Trophoblast cell (in vitro differentiated cells and primary cell): ENCODE results near the gene BCL2L13.

ENCODE experiments used
- DNase-seq, 2 donors: peaks; one replicate each; pipeline ENCODE4 v3.0.0-alpha.2; 2016
- H2AFZ ChIP-seq: 2 replicates; pipeline ENCODE4 v1.6.1; 2013; ENCODE audit warnings: low read length, moderate library complexity, mild to moderate bottlenecking; ENCODE audit not compliant: insufficient read depth, poor library complexity
- H2AK5ac ChIP-seq: 2 replicates; pipeline ENCODE4 v1.6.1; 2013; ENCODE audit warnings: mild to moderate bottlenecking, low read length
- H2BK120ac ChIP-seq: 2 replicates; pipeline ENCODE4 v1.6.1; 2013; ENCODE audit warnings: low read length, mild to moderate bottlenecking, moderate library complexity; ENCODE audit not compliant: insufficient read depth, poor library complexity
- H2BK12ac ChIP-seq: 2 replicates; pipeline ENCODE4 v1.6.1; 2013; ENCODE audit warnings: mild to moderate bottlenecking, low read length, moderate library complexity
- H2BK5ac ChIP-seq: 2 replicates; pipeline ENCODE4 v1.6.1; 2013; ENCODE audit warnings: low read length, low read depth, moderate library complexity, mild to moderate bottlenecking; ENCODE audit not compliant: poor library complexity
- H3K14ac ChIP-seq: 2 replicates; pipeline ENCODE4 v1.6.1; 2013; ENCODE audit warnings: mild to moderate bottlenecking, low read length
- H3K18ac ChIP-seq: 2 replicates; pipeline ENCODE4 v1.6.1; 2013; ENCODE audit warnings: mild to moderate bottlenecking, low read length
- H3K23ac ChIP-seq: 2 replicates; pipeline ENCODE4 v1.6.1; 2013; ENCODE audit warnings: low read length
- H3K27ac ChIP-seq: 2 replicates; pipeline ENCODE4 v1.5.1; 2013; ENCODE audit warnings: low read depth, mild to moderate bottlenecking, inconsistent platforms, low read length, moderate library complexity
- H3K27me3 ChIP-seq: 2 replicates; pipeline ENCODE4 v1.6.1; 2013; ENCODE audit warnings: inconsistent platforms, mild to moderate bottlenecking, low read length, moderate library complexity; ENCODE audit not compliant: insufficient read depth
- H3K36me3 ChIP-seq, 2 experiments: 1 replicate in 1 of 2; 2 replicates in 1 of 2; pipeline ENCODE4 v1.6.1; 2013; ENCODE audit warnings: low read length in 2 of 2, mild to moderate bottlenecking in 2 of 2, moderate library complexity in 1 of 2; ENCODE audit not compliant: insufficient read depth in 2 of 2, control insufficient read depth in 1 of 2
- H3K4ac ChIP-seq: 2 replicates; pipeline ENCODE4 v1.6.1; 2013; ENCODE audit warnings: low read depth, mild to moderate bottlenecking, low read length, moderate library complexity
- H3K4me1 ChIP-seq, 2 experiments: 1 replicate in 1 of 2; 2 replicates in 1 of 2; pipeline ENCODE4 v1.6.1; 2013; ENCODE audit warnings: low read length in 2 of 2, mild to moderate bottlenecking in 2 of 2, moderate library complexity in 1 of 2; ENCODE audit not compliant: insufficient read depth in 2 of 2, control insufficient read depth in 1 of 2
- H3K4me2 ChIP-seq: 2 replicates; pipeline ENCODE4 v1.6.1; 2013; ENCODE audit warnings: inconsistent platforms, mild to moderate bottlenecking, low read length, moderate library complexity
- H3K4me3 ChIP-seq: 2 replicates; pipeline ENCODE4 v1.5.1; 2013; ENCODE audit warnings: mild to moderate bottlenecking, low read depth, low read length, inconsistent platforms
- H3K79me1 ChIP-seq: one replicate; pipeline ENCODE4 v1.6.1; 2013; ENCODE audit warnings: low read length
- H3K79me2 ChIP-seq: 2 replicates; pipeline ENCODE4 v1.6.1; 2013; ENCODE audit warnings: low read length, mild to moderate bottlenecking; ENCODE audit not compliant: control insufficient read depth, insufficient read depth, poor library complexity
- H3K9ac ChIP-seq: 2 replicates; pipeline ENCODE4 v1.6.1; 2013; ENCODE audit warnings: mild to moderate bottlenecking, low read length
- H3K9me3 ChIP-seq: 2 replicates; pipeline ENCODE4 v1.6.1; 2013; ENCODE audit warnings: low read depth, mild to moderate bottlenecking, control low read depth, inconsistent platforms, low read length; ENCODE audit not compliant: insufficient read depth
- H4K12ac ChIP-seq: 2 replicates; pipeline ENCODE4 v1.6.1; 2013; ENCODE audit warnings: low read depth, mild to moderate bottlenecking, low read length, moderate library complexity
- H4K8ac ChIP-seq: 2 replicates; pipeline ENCODE4 v1.6.1; 2013; ENCODE audit warnings: low read depth, mild to moderate bottlenecking, low read length, moderate library complexity
- H4K91ac ChIP-seq: one replicate; pipeline ENCODE4 v1.6.1; 2013; ENCODE audit warnings: low read depth, mild to moderate bottlenecking, low read length, moderate library complexity
- WGBS: extraction: QIAGEN DNeasy Blood & Tissue Kit; methylation state at CpG from one replicate; pipeline ENCODE4 v1.1.7; 2013; ENCODE audit warnings: missing lambda C conversion rate; ENCODE audit not compliant: insufficient read length, insufficient coverage; ENCODE audit errors: extremely low coverage; 5-methylcytosine and 5-hydroxymethylcytosine counted together

Gene BCL2L13

GRCh38 chr22:17684245-17684644 lies 45.7 kb downstream of the BCL2L13 start:
- Histone ChIP-seq H3K4me3 (no peak overlapping the region), H3K9me3 (peaks cover 2% of the 10 kb centered on the region), H2AFZ (no peak overlapping the region), H3K18ac (no peak overlapping the region), H2BK5ac (no peak overlapping the region), H4K12ac (no peak overlapping the region), H3K27ac (no peak overlapping the region), H3K23ac (no peak overlapping the region), H3K4ac (no peak overlapping the region), H3K4me2 (no peak overlapping the region), H3K4me1 (peaks cover 0 to 2% of the 10 kb centered on the region in 2 experiments), H3K79me1 (no peaks in the 10 kb centered on the region), H4K8ac (no peak overlapping the region), H3K79me2 (no peaks in the 10 kb centered on the region), H3K36me3 (peaks cover 7 to 8% of the 10 kb centered on the region in 2 experiments), H4K91ac (no peak overlapping the region), H3K14ac (no peak overlapping the region), H2BK120ac (no peak overlapping the region), H2BK12ac (no peak overlapping the region), H3K9ac (no peak overlapping the region), H3K27me3 (no peaks in the 10 kb centered on the region), H2AK5ac (no peak overlapping the region)
- no CpG with 5 or more reads among the region's 3 CpGs for WGBS
- no peak for DNase-seq

GRCh38 chr22:17692841-17693240 lies 54.3 kb downstream of the BCL2L13 start:
- H3K27me3 ChIP-seq = no peaks in the 10 kb centered on the region
- H2BK5ac ChIP-seq = no peak overlapping the region
- H4K8ac ChIP-seq = no peak overlapping the region
- peak; percentile 42 to 76 for DNase-seq
- no peak overlapping the region for H3K4ac ChIP-seq
- H4K12ac ChIP-seq = no peak overlapping the region
- no peaks in the 10 kb centered on the region for H3K79me2 ChIP-seq
- no peaks in the 10 kb centered on the region for H3K9me3 ChIP-seq
- H2BK12ac ChIP-seq = no peak overlapping the region
- no peak overlapping the region for H4K91ac ChIP-seq
- H3K9ac ChIP-seq = no peak overlapping the region
- H3K4me2 ChIP-seq = no peak overlapping the region
- H3K14ac ChIP-seq = no peak overlapping the region
- no CpG with 5 or more reads among the region's 4 CpGs for WGBS
- H3K4me1 ChIP-seq = no peaks in the 10 kb centered on the region
- H3K79me1 ChIP-seq = no peaks in the 10 kb centered on the region
- H3K27ac ChIP-seq = no peak overlapping the region
- no peak overlapping the region for H3K18ac ChIP-seq
- peaks cover 2% of the 10 kb centered on the region in 2 experiments for H3K36me3 ChIP-seq
- H3K4me3 ChIP-seq = no peak overlapping the region
- no peak overlapping the region for H2BK120ac ChIP-seq
- H2AK5ac ChIP-seq = no peak overlapping the region
- no peak overlapping the region for H3K23ac ChIP-seq
- H2AFZ ChIP-seq = no peak overlapping the region

GRCh38 chr22:17694193-17694592 lies 55.6 kb downstream of the BCL2L13 start:
- Histone ChIP-seq H3K9ac (no peak overlapping the region), H3K9me3 (no peaks in the 10 kb centered on the region), H3K36me3 (peaks cover 0 to 6% of the 10 kb centered on the region in 2 experiments), H3K18ac (no peak overlapping the region), H3K4me2 (no peak overlapping the region), H4K8ac (no peak overlapping the region), H2AK5ac (no peak overlapping the region), H3K4ac (no peak overlapping the region), H3K14ac (no peak overlapping the region), H3K23ac (no peak overlapping the region), H2AFZ (no peak overlapping the region), H2BK5ac (no peak overlapping the region), H3K4me3 (no peak overlapping the region), H3K27ac (no peak overlapping the region), H3K4me1 (no peaks in the 10 kb centered on the region), H3K79me1 (no peaks in the 10 kb centered on the region), H2BK120ac (no peak overlapping the region), H4K91ac (no peak overlapping the region), H4K12ac (no peak overlapping the region), H3K79me2 (no peaks in the 10 kb centered on the region), H2BK12ac (no peak overlapping the region), H3K27me3 (no peaks in the 10 kb centered on the region)
- no CpG with 5 or more reads among the region's 2 CpGs for WGBS
- no peak for DNase-seq

- no peak overlapping the region for H3K4me3 ChIP-seq
- H3K79me1 ChIP-seq = no peaks in the 10 kb centered on the region
- H2BK5ac ChIP-seq = no peak overlapping the region
- no peaks in the 10 kb centered on the region for H3K27me3 ChIP-seq
- no peaks in the 10 kb centered on the region for H3K79me2 ChIP-seq
- no peak overlapping the region for H4K12ac ChIP-seq
- H2AK5ac ChIP-seq = no peak overlapping the region
- H3K36me3 ChIP-seq = peaks cover 0 to 6% of the 10 kb centered on the region in 2 experiments
- H3K4ac ChIP-seq = no peak overlapping the region
- H3K4me2 ChIP-seq = no peak overlapping the region
- no peak for DNase-seq
- no peak overlapping the region for H2AFZ ChIP-seq
- H2BK12ac ChIP-seq = no peak overlapping the region
- H3K4me1 ChIP-seq = no peaks in the 10 kb centered on the region
- no peak overlapping the region for H3K23ac ChIP-seq
- no peak overlapping the region for H4K91ac ChIP-seq
- no peak overlapping the region for H3K14ac ChIP-seq
- no peak overlapping the region for H3K9ac ChIP-seq
- H3K27ac ChIP-seq = no peak overlapping the region
- no peaks in the 10 kb centered on the region for H3K9me3 ChIP-seq
- no peak overlapping the region for H2BK120ac ChIP-seq
- no peak overlapping the region for H3K18ac ChIP-seq
- WGBS = no CpG with 5 or more reads among the region's 6 CpGs
- no peak overlapping the region for H4K8ac ChIP-seq
Measured at GRCh38 chr22:17694752-17695151, 56.2 kb downstream of the BCL2L13 start.
